Measurements from ENCODE around the gene FPR3.

GRCh38 chr19:51751655-51752054, 43.3 kb upstream of the FPR3 start, which contains the start of gene FPR1:
- no peak for TF ChIP-seq POLR2A (IDR thresholded peaks at IDR 0.05; ENCODE audit: low read depth, low read length)
- TF ChIP-seq EZH2 (IDR thresholded peaks at IDR 0.05; ENCODE audit: borderline replicate concordance, low read depth, low read length, severe bottlenecking): no peak
- no peak for TF ChIP-seq CTCF (IDR thresholded peaks at IDR 0.05; ENCODE audit: extremely low read depth in 1 of 2, insufficient read depth in 1 of 2, low read depth in 1 of 2, low read length in 2 of 2)
- no peak for TF ChIP-seq MYC (IDR thresholded peaks at IDR 0.05; ENCODE audit: low read depth, low read length)

Measured in endothelial cell of umbilical vein (primary cell).